ENCODE data around the gene FBXO31. TPM values are rescaled to one million over a fixed set of nuclear protein-coding genes. Genes with fewer than 3 reads are reported as not detected.

FBXO31 gene
- total RNA-seq, 1 experiment from 2014 or later, result 53.9 TPM

- TF ChIP-seq CTCF (IDR thresholded peaks at IDR 0.05; ENCODE audit: unreplicated experiment), result no peak
- Mint-ChIP-seq H3K9me3 (ENCODE audit: unreplicated experiment) (no peaks in the 10 kb centered on the region), H3K4me1 (ENCODE audit: insufficient read depth, unreplicated experiment) (no peaks in the 10 kb centered on the region), H3K36me3 (ENCODE audit: insufficient read depth, unreplicated experiment) (peaks cover 6% of the 10 kb centered on the region), H3K27me3 (ENCODE audit: insufficient read depth, unreplicated experiment) (no peaks in the 10 kb centered on the region), H3K27ac (ENCODE audit: low read depth, unreplicated experiment) (no peak overlapping the region), H3K4me3 (ENCODE audit: unreplicated experiment) (no peak overlapping the region)
- CTCF ChIA-PET, result no interaction called here
- POLR2A ChIA-PET, result interaction anchor here (0.5 kb wide), 1 partner anchor 10 kb away, joined by 3 read pairs; no protein-coding TSS in a partner anchor
- intact Hi-C loops (cut with micrococcal nuclease), result no loop called here
- DNase-seq (ENCODE audit: unreplicated experiment), result no peak
- BruUV-seq (replicated peaks), result no TSS peak
Measured at GRCh38 chr16:87304951-87305350, 78.6 kb downstream of the FBXO31 start.

GRCh38 chr16:87303962-87304521 is 79.5 kb downstream of the FBXO31 start:
- H3K9me3 Mint-ChIP-seq (ENCODE audit: unreplicated experiment), result no peaks in the 10 kb centered on the region
- H3K4me3 Mint-ChIP-seq (ENCODE audit: unreplicated experiment), result no peak overlapping the region
- H3K4me1 Mint-ChIP-seq (ENCODE audit: insufficient read depth, unreplicated experiment), result no peaks in the 10 kb centered on the region
- no peak overlapping the region for H3K27ac Mint-ChIP-seq (ENCODE audit: low read depth, unreplicated experiment)
- CTCF ChIA-PET, result interaction anchor here (1.4 kb wide), 1 partner anchor 13 kb away, joined by 4 read pairs; no protein-coding TSS in a partner anchor
- no peak for TF ChIP-seq CTCF (IDR thresholded peaks at IDR 0.05; ENCODE audit: unreplicated experiment)
- no TSS peak for BruUV-seq (replicated peaks)
- DNase-seq (ENCODE audit: unreplicated experiment), result no peak
- POLR2A ChIA-PET, result interaction anchor here (1.0 kb wide), 1 partner anchor 80 kb away, joined by 3 read pairs; the partner anchor contains the start of gene FBXO31
- no peaks in the 10 kb centered on the region for H3K27me3 Mint-ChIP-seq (ENCODE audit: insufficient read depth, unreplicated experiment)
- peaks cover 6% of the 10 kb centered on the region for H3K36me3 Mint-ChIP-seq (ENCODE audit: insufficient read depth, unreplicated experiment)
- intact Hi-C loops (cut with micrococcal nuclease), result no loop called here

GRCh38 chr16:87303431-87303930 is 80.1 kb downstream of the FBXO31 start:
- CTCF ChIA-PET, result interaction anchor here (0.7 to 1.4 kb wide), 3 partner anchors 10 to 579 kb away, joined by 3 to 4 read pairs (median 3); no protein-coding TSS in a partner anchor
- H3K4me1 Mint-ChIP-seq (ENCODE audit: insufficient read depth, unreplicated experiment), result no peaks in the 10 kb centered on the region
- H3K9me3 Mint-ChIP-seq (ENCODE audit: unreplicated experiment), result no peaks in the 10 kb centered on the region
- no peak overlapping the region for H3K4me3 Mint-ChIP-seq (ENCODE audit: unreplicated experiment)
- H3K27ac Mint-ChIP-seq (ENCODE audit: low read depth, unreplicated experiment), result no peak overlapping the region
- no peaks in the 10 kb centered on the region for H3K27me3 Mint-ChIP-seq (ENCODE audit: insufficient read depth, unreplicated experiment)
- no peak for DNase-seq (ENCODE audit: unreplicated experiment)
- no peak for TF ChIP-seq CTCF (IDR thresholded peaks at IDR 0.05; ENCODE audit: unreplicated experiment)
- intact Hi-C loops (cut with micrococcal nuclease), result no loop called here
- POLR2A ChIA-PET, result interaction anchor here (1.0 kb wide), 2 partner anchors 13 to 80 kb away, joined by 3 to 5 read pairs; partner anchors contain the start of genes C16orf95 and FBXO31
- peaks cover 6% of the 10 kb centered on the region for H3K36me3 Mint-ChIP-seq (ENCODE audit: insufficient read depth, unreplicated experiment)
- no TSS peak for BruUV-seq (replicated peaks)

GRCh38 chr16:87298857-87299465 is 84.6 kb downstream of the FBXO31 start:
- no peak for TF ChIP-seq CTCF (IDR thresholded peaks at IDR 0.05; ENCODE audit: unreplicated experiment)
- ChIA-PET POLR2A (no interaction called here), CTCF (interaction anchor here (0.6 to 2.4 kb wide), 4 partner anchors 17 to 1853 kb away, joined by 3 to 6 read pairs (median 4); no protein-coding TSS in a partner anchor)
- intact Hi-C loops (cut with micrococcal nuclease), result loop anchor here (1.0 kb wide), 1 partner anchor 736 kb away; no protein-coding TSS in a partner anchor
- DNase-seq (ENCODE audit: unreplicated experiment), result no peak
- BruUV-seq (replicated peaks), result no TSS peak
- H3K27ac Mint-ChIP-seq (ENCODE audit: low read depth, unreplicated experiment), result no peak overlapping the region
- H3K4me1 Mint-ChIP-seq (ENCODE audit: insufficient read depth, unreplicated experiment), result no peaks in the 10 kb centered on the region
- H3K9me3 Mint-ChIP-seq (ENCODE audit: unreplicated experiment), result no peaks in the 10 kb centered on the region
- H3K36me3 Mint-ChIP-seq (ENCODE audit: insufficient read depth, unreplicated experiment), result peaks cover 6% of the 10 kb centered on the region
- no peak overlapping the region for H3K4me3 Mint-ChIP-seq (ENCODE audit: unreplicated experiment)
- no peaks in the 10 kb centered on the region for H3K27me3 Mint-ChIP-seq (ENCODE audit: insufficient read depth, unreplicated experiment)
